Measurements from ENCODE around the gene RPL36.
"Not testable (repeated sequence)": the region's sequence is repeated elsewhere in the genome, so short reads cannot be mapped to it uniquely, and the experiment has no call there.

Gene RPL36

GRCh38 chr19:5688262-5688881 lies 1.7 kb upstream of the RPL36 start:
- not testable (repeated sequence) for DNase-seq (ENCODE audit: low spot score); FAIRE-seq

DNA sequence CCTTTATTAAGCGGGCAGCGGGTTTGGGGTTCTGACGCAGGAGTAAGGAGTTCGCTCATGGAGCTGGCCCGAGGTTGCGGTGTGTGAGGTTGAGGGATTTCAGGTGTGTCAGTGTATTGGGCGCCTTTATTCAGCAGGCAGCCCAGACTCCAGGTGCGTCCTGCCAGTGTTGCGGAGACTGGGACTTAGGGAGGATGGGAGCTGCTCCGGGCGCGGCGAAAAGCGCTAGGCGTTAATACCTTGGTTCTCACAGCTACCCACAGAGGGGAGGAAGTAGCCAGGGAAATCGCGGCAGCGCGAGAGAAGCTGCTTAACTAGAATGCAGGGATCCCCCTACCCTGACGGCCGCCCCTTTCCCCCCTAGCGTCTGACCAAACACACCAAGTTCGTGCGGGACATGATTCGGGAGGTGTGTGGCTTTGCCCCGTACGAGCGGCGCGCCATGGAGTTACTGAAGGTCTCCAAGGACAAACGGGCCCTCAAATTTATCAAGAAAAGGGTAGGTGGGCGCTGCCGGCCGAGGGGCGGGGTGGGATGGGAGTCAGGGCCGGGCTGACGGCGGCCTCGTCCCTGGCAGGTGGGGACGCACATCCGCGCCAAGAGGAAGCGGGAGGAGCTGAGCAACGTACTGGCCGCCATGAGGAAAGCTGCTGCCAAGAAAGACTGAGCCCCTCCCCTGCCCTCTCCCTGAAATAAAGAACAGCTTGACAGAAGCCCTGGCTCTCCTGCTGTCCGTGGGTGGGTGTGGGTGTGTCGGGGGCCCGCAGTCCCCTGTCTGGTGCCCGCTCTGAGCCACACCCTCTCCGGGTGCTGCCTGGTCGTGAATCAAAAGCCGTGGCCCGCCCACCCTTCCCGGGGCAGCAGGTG lies 1.1 kb downstream of the RPL36 start:
- DNase-seq (ENCODE audit: low spot score), result no peak
- no peak for FAIRE-seq

- no peak for DNase-seq (ENCODE audit: low spot score)
- no peak for FAIRE-seq
Measured at GRCh38 chr19:5691822-5692722, 2.0 kb downstream of the RPL36 start.

- FAIRE-seq, result no peak
- no peak for DNase-seq (ENCODE audit: low spot score)
Measured at GRCh38 chr19:5692723-5693194, 2.7 kb downstream of the RPL36 start.

GRCh38 chr19:5693195-5694166 lies 3.4 kb downstream of the RPL36 start:
- FAIRE-seq (no peak), DNase-seq (ENCODE audit: low spot score) (no peak)

GRCh38 chr19:5694167-5694955 lies 4.3 kb downstream of the RPL36 start:
- DNase-seq (ENCODE audit: low spot score) (no peak), FAIRE-seq (no peak)

DNA sequence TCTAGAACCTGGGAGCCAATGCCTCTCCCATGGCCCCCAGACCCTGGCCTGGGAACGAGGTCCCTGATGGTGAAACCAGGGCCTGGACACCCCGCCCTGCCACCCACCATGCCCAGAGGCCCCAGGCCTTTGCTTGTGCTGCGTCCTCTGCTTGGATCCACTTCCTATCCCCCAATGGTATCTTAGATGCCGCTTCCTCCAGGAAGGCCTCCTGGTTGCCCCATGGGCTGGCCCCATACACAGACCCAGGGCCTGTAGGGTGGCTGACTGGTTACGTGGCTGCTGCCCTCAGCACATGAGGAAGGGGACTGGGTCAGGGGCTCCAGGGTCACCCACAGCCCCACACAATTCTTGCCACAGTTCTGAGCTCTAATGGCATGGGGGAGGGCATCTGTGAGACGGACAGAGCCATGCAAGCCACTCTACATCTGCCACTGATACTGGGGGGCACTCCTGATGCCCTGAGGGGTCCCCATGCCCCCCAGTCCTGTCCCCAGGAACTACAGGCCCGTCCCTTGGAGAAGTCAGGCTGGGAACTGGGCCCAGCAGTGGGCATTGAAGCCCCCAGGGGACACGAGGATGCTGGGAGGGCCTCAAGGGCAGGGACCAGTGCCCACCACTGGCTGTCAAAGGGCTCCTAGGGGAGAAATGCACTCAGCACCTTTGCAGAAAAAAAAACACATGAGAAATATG lies 5.0 kb downstream of the RPL36 start:
- DNase-seq (ENCODE audit: low spot score) (no peak), FAIRE-seq (no peak)

DNA sequence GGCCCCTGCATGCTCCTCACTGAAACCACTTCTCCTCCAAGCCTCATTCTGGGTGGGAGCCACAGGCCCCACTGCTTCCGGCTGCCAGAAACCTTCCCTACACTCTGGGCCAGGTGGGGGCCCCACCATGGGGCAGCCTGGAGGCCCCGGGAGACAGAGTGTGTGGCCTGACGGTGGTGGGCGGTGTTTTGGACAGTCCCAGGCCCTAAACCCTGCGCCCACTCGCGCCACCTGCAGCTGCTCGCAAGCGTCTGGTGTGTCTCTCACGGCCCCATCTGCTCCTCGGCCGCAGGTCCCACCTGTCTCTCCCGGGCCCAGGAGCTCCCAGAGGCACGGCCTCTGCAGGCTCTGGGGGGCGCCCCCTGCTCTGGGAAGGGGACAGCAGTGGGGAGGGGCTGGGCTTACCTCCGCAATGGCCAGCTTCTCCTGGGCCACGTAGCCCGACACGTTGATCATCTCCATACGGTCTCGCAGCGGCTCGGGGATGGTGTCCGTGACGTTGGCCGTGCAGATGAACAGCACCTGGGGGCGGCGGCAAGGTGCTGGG lies 5.6 kb downstream of the RPL36 start:
- DNase-seq (ENCODE audit: low spot score) (no peak), FAIRE-seq (no peak)

- FAIRE-seq, result no peak
- no peak for DNase-seq (ENCODE audit: low spot score)
Measured at GRCh38 chr19:5696196-5697021, 6.3 kb downstream of the RPL36 start.

DNA sequence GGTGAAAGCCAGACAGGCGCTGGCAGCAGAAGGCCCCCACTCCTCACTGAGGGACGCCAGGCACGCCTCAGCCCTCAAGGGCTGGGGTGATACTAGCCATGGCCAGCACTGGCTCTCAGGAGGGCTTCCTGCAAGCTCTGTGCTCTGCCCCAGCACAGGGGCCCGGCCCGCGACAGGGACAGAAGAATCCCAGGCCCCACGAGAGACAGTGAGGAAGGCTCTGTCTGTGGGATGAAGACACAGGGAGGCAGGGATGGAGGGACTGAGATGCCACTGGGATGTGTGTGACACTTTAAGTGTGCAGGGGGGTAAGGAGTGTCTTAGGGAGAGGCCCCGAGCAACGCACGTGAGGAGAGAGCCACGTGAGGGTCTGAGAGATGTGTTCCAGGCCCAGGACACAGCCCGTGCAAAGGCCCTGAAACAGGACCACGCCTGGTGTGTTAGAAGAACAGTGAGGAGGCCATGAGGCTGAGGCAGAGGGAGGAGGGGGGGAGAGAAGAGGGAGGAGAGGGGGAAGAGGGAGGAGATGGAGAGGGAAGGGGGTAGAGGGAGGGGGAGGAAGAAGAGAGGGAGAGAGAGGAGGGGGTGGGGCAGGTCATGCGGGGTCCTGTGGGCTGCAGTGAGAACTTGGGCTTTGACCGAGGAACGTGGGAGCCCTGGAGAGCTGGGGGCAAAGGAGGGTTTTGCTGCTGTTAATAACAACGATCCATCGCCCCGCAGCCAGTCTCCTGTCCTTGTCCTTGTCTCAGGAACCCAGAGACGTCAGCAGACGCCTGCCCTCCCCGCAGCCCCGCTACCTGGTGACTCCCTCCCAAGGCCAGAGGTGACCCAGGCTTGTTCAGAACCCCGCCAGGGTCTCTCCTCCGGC lies 7.2 kb downstream of the RPL36 start:
- FAIRE-seq, result no peak
- no peak for DNase-seq (ENCODE audit: low spot score)

DNA sequence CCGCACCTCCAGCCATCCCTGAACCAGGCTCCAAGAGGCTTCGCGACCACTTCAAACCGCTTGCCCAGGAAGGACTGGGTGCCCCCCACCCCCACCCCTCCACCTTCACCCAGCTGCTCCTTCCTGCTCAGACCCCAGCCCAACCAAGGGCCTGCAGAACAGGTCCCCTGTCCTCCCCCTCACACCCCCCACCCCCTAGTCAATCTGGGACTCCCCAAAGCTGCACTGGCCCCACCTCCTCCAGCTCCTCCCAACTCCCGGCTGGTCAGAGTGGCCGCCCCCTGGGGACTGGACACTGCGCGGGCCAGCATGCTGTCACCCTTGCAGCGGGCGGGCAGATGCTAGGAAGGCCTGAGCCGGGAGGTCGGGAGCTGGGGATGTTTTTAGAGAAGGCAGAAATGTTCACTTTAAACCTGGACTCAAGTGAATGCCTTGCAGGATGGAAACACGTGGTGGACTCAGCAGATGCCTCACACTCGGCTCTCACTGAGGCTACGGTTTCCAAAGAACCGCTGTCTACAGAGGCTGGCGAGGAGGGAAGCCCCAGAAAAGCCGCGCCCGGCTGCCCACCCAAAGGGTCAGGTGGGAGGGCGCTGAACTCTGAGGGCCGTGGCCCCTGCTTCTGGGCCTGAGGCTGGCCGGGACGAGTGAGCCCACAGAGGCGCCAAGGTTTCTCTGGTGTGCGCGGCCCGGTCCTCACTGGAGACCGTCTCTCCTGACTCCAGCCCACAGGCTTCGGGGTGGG lies 8.0 kb downstream of the RPL36 start:
- FAIRE-seq, result no peak
- DNase-seq (ENCODE audit: low spot score), result no peak

DNA sequence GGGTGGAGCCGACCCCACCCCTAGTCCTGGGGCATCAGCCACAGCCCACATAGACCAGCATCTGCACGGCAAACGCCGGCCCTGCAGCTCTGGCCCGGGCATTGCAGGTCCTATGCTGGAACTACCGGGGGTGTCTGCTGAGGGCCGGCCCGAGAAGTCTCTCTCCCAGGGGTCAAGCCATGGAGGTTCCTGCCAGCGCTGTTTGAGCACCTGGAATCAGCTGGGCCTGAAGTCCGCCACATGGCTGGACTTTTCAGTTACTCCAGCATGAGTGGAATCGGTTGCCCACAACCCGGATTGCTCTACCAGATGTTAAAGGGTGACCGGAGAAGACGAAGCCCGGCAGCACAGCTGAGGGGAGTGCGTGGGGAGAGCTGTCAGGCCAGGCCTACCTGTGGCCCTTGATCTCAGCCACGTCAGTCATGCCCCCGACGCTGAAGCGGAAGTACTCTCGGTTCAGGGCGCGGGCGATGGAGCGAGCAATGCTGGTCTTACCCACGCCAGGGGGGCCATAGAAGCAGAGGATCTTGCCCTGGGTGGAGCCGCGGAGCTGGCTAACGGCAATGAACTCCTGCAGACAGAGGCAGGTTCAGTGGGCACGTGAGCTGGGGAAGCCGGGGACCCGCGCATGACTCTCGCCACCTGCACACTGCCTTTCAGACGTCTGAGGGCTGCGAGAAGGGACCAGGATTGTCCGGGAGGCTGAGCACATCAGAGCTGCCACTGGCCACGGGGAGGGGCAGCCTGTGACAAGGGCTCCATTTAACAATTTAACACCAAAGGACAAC lies 8.7 kb downstream of the RPL36 start:
- no peak for DNase-seq (ENCODE audit: low spot score)

DNA sequence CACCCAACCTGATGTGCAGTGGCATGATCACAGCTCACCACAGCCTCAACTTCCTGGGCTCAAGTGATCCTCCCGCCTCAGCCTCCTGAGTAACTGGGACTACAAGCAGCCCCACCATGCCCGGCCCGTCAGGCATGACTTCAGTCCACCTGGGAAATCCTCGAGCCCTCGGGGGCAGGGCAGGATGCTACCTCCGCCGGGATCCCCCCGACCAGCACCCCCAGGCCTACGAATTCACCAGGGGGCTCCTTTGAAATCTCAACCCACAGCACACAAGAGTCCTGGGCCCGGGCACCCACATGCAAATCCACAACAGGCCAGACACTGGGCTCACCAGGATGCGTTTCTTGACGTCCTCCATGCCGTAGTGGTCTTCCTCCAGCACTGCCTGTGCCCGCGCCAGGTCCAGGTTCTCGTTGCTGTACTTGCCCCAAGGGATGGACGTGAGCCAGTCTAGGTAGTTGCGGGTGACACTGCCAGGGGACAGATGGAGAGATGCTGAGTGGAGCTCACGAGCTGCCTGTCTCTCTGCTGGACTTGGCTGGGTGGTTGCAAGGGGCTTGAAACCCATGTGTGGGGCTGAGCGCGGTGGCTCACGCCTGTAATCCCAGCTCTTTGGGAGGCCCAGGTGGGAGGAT lies 10.5 kb downstream of the RPL36 start:
- no peak for FAIRE-seq
- no peak for DNase-seq (ENCODE audit: low spot score)

More for the DNA sequence above, 8.7 kb downstream of the RPL36 start:
- no peak for FAIRE-seq

DNA sequence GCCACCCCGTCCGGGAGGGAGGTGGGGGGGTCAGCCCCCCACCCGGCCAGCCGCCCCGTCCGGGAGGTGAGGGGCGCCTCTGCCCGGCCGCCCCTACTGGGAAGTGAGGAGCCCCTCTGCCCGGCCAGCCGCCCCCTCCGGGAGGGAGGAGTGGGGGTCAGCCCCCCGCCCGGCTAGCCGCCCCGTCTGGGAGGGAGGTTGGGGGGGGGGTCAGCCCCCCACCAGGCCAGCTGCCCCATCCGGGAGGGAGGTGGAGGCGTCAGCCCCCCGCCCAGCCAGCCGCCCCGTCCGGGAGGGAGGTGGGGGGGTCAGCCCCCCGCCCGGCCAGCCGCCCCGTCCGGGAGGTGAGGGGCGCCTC lies 11.9 kb downstream of the RPL36 start:
- not testable (repeated sequence) for FAIRE-seq; DNase-seq (ENCODE audit: low spot score)
